ENCODE measurements around the gene TLR8. TPM values are rescaled to one million over a fixed set of nuclear protein-coding genes. Genes with fewer than 3 reads are reported as not detected.

Gene TLR8
- total RNA-seq, 2 donors from 2014 or later = not detected

Other genes with a start within 250 kb of the TLR8 start
- 10 to 100 TPM; 68.7 to 77.8 TPM for gene PRPS2, start 115.2 kb upstream of the TLR8 start, total RNA-seq
- gene TLR7, start 39.5 kb upstream of the TLR8 start, total RNA-seq = not detected
- 1,000 to 10,000 TPM; 6,631 to 7,873 TPM for gene TMSB4X, start 68.5 kb downstream of the TLR8 start, total RNA-seq
- under 1 TPM in 1 of 2 donors, not detected in 1; 0.21 TPM for gene FAM9C, start 138.0 kb downstream of the TLR8 start, total RNA-seq